GM12872 (cell line): ENCODE measurements around the gene PWWP2B.

Source experiments
- CTCF ChIP-seq: IDR thresholded peaks from 3 replicates; pipeline ENCODE4 v1.5.1; 2011; ENCODE audit warnings: low read depth, mild to moderate bottlenecking, low read length, moderate library complexity; ENCODE audit not compliant: insufficient read depth

PWWP2B gene

GRCh38 chr10:132393695-132394181, 3.3 kb upstream of the PWWP2B start:
- TF ChIP-seq CTCF = no peak

- no peak for TF ChIP-seq CTCF
Measured at GRCh38 chr10:132394201-132394811, 2.7 kb upstream of the PWWP2B start.

GRCh38 chr10:132394936-132395703, 1.9 kb upstream of the PWWP2B start:
- TF ChIP-seq CTCF = no peak

- TF ChIP-seq CTCF = no peak
Measured at GRCh38 chr10:132395704-132396493, 1.1 kb upstream of the PWWP2B start.

GRCh38 chr10:132396494-132397035, 435 bp upstream of the PWWP2B start:
- peak; percentile 34; the same call in 1 of the 3 replicates for TF ChIP-seq CTCF

- no peak for TF ChIP-seq CTCF
Measured at GRCh38 chr10:132397671-132398565, 918 bp downstream of the PWWP2B start.
